Activated T-helper 2 cell treated with anti-CD3 and anti-CD28 coated beads, Interferon-gamma antibody, Interleukin-2, Interleukin-4, amounts not matched to agents 10 μg/mL and 5 μg/mL and 100 μg/mL, durations not matched to agents 14 hours and 24 hours and 36 hours (primary cell): ENCODE data around the gene AKAP13. TPM values are rescaled to one million over a fixed set of nuclear protein-coding genes. Genes with fewer than 3 reads are reported as not detected.

Source experiments
- DNase-seq: peaks from one replicate; pipeline ENCODE4 v3.0.0; 2021; ENCODE audit warnings: low spot score
- H3K27ac Mint-ChIP-seq: one replicate; pipeline ENCODE4 v1.8.0; 2021; ENCODE audit warnings: mixed read lengths
- H3K27me3 Mint-ChIP-seq: one replicate; pipeline ENCODE4 v1.8.0; 2021; ENCODE audit warnings: low read depth, mixed read lengths
- H3K36me3 Mint-ChIP-seq: one replicate; pipeline ENCODE4 v1.8.0; 2021; ENCODE audit warnings: low read depth, mixed read lengths
- H3K4me1 Mint-ChIP-seq: one replicate; pipeline ENCODE4 v1.8.0; 2021; ENCODE audit warnings: low read depth, mixed read lengths
- H3K4me3 Mint-ChIP-seq: one replicate; pipeline ENCODE4 v1.8.0; 2021; ENCODE audit warnings: low read depth, mild to moderate bottlenecking, moderate library complexity, mixed read lengths
- H3K9me3 Mint-ChIP-seq: one replicate; pipeline ENCODE4 v1.8.0; 2021; ENCODE audit warnings: mixed read lengths
- intact Hi-C: fragments of 100-400 bp; cut with micrococcal nuclease; formaldehyde crosslinking; loops from one replicate; pipeline ENCODE4 v1.15.1; 2023
- total RNA-seq: library from RNA; stranded (reverse); gene quantifications from 2 replicates; pipeline ENCODE4 v1.2.3, GENCODE V29; 2022

AKAP13 gene
- total RNA-seq, 1 donor from 2014 or later = 92.1 TPM

DNA sequence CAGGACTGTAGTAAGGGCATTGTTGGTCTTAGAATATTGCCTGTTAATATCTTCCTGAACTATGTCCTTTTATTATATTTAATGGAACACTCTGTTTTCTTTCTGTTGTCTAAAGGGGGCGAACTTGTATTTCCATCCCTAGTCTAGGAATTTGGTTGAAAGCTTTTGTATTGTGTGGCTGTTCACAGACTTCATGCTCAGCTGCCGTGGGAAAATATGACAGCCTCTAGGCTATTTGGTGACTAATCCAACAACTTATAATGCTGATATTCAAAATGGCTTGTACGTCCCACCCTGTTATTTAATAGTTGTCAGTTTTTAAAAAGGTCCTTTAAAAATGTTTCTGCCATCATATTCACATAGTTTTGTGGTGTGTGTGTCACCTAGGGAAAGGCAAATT, 211.7 kb downstream of the AKAP13 start:
- Mint-ChIP-seq H3K4me1 (peaks cover 35% of the 10 kb centered on the region), H3K27me3 (no peaks in the 10 kb centered on the region), H3K4me3 (no peak overlapping the region), H3K9me3 (no peaks in the 10 kb centered on the region), H3K36me3 (peaks cover 43% of the 10 kb centered on the region), H3K27ac (no peak overlapping the region)
- intact Hi-C loops = no loop called here
- no peak for DNase-seq

DNA sequence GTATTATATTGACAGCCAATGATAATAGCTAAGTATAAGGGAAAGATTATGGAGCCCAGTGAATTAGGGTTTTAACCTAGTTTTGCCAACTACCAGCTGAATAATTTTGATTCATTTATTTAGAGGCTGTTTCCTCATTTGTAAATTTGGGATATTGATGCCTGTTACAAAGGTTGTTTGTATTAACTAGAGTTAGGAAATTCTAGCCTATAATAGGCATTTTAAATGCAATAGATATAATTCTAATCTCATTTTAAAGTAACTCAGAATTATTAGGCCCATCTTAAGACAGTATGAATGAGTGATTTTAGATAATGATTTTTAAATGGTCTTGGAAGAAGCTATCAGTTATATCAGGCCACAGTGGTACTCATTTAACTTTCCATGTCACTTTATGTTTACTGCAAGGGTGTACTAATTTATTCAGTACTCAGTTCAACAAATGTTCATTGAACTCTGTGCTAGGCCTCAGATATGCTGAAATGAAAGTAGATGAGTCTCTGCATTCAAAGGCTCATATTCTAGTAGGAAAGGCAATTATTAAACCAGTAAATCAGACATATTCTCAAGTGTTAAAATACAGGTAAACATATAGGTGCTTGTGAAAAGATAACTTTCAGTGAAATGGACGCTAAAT, 213.5 kb downstream of the AKAP13 start:
- no peaks in the 10 kb centered on the region for H3K27me3 Mint-ChIP-seq
- no peak overlapping the region for H3K27ac Mint-ChIP-seq
- intact Hi-C loops = no loop called here
- H3K9me3 Mint-ChIP-seq = no peaks in the 10 kb centered on the region
- peaks cover 34% of the 10 kb centered on the region for H3K4me1 Mint-ChIP-seq
- peaks cover 40% of the 10 kb centered on the region for H3K36me3 Mint-ChIP-seq
- no peak for DNase-seq
- H3K4me3 Mint-ChIP-seq = no peak overlapping the region

DNA sequence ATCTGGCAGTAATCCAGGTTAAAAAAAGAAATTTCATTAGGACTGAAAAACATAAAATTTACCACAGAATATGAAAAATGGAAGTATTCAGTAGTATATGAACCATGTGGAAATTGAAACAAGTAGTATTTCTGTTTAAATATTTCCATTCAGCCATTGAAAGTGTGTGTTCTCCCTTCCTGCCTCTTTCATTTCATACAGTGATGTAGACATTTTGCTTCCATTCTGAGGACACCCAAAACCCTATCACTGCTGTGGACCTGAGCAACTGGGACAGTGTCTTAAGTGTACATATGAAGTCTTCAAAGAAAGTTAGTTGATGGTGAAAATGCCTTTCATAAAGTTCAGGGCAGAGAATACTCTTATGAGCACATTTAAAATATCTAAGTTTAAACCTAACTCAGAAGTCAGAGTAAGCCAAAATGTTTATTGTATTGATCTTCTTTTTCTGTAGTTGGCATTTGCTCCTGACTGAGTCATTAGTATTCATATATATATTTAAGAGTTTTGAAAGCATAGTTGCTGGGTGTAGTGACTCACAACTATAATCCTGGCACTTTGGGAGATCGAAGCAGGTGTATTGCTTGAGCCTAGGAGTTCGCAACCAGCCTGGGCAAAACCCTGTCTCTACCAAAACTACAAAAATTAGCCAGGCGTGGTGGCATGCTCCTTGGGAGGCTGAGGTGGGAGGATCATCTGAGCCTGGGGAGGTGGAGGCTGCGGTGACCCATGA, 215.6 kb downstream of the AKAP13 start:
- peak overlapping the region; percentile 95 for H3K27ac Mint-ChIP-seq
- H3K4me1 Mint-ChIP-seq = peaks cover 39% of the 10 kb centered on the region
- intact Hi-C loops = loop anchor here (1.0 to 5.0 kb wide), 3 partner anchors 12 to 54 kb away; no protein-coding TSS in a partner anchor

GRCh38 chr15:85597155-85597815, 216.9 kb downstream of the AKAP13 start:
- intact Hi-C loops = loop anchor here (2.0 to 5.0 kb wide), 2 partner anchors 24 to 55 kb away; no protein-coding TSS in a partner anchor
- H3K27ac Mint-ChIP-seq = peak overlapping the region; percentile 55
- peaks cover 39% of the 10 kb centered on the region for H3K4me1 Mint-ChIP-seq
- H3K9me3 Mint-ChIP-seq = no peaks in the 10 kb centered on the region
- DNase-seq = no peak
- H3K4me3 Mint-ChIP-seq = peak overlapping the region; percentile 45
- H3K36me3 Mint-ChIP-seq = peaks cover 51% of the 10 kb centered on the region
- H3K27me3 Mint-ChIP-seq = no peaks in the 10 kb centered on the region

More for the DNA sequence above, 215.6 kb downstream of the AKAP13 start:
- Mint-ChIP-seq H3K4me3 (no peak overlapping the region), H3K36me3 (peaks cover 47% of the 10 kb centered on the region), H3K9me3 (no peaks in the 10 kb centered on the region), H3K27me3 (no peaks in the 10 kb centered on the region)
- no peak for DNase-seq

DNA sequence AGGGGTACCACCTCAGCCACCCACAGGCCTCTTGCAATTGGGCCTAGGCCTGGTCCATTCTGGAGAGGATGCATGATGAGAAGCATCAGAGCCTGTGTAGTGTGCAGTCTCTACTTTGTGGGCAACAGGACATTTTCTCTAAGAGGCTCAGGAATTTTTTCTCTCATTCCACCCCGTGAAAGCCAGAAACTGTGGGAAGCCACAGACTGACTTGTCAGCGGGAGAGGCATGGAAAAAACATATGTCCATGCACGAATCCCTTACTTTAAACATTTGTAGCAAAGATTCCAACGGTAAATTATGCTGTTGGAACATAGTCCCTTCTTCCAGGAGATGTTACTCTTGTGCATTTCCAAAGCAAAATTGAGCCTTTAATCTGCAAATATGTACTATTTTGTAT, 217.8 kb downstream of the AKAP13 start:
- intact Hi-C loops = loop anchor here (5.0 kb wide), 1 partner anchor 56 kb away; no protein-coding TSS in a partner anchor
- peaks cover 41% of the 10 kb centered on the region for H3K4me1 Mint-ChIP-seq
- peaks cover 52% of the 10 kb centered on the region for H3K36me3 Mint-ChIP-seq
- no peaks in the 10 kb centered on the region for H3K27me3 Mint-ChIP-seq
- peak overlapping the region; percentile 55 for H3K27ac Mint-ChIP-seq
- no peak for DNase-seq
- H3K9me3 Mint-ChIP-seq = no peaks in the 10 kb centered on the region
- H3K4me3 Mint-ChIP-seq = no peak overlapping the region

- intact Hi-C loops = loop anchor here (5.0 kb wide), 1 partner anchor 57 kb away; no protein-coding TSS in a partner anchor
- DNase-seq = no peak
- peaks cover 51% of the 10 kb centered on the region for H3K36me3 Mint-ChIP-seq
- H3K4me1 Mint-ChIP-seq = peaks cover 40% of the 10 kb centered on the region
- no peaks in the 10 kb centered on the region for H3K9me3 Mint-ChIP-seq
- H3K27ac Mint-ChIP-seq = no peak overlapping the region
- no peak overlapping the region for H3K4me3 Mint-ChIP-seq
- H3K27me3 Mint-ChIP-seq = no peaks in the 10 kb centered on the region
Observed at GRCh38 chr15:85598718-85599398, 218.5 kb downstream of the AKAP13 start.

DNA sequence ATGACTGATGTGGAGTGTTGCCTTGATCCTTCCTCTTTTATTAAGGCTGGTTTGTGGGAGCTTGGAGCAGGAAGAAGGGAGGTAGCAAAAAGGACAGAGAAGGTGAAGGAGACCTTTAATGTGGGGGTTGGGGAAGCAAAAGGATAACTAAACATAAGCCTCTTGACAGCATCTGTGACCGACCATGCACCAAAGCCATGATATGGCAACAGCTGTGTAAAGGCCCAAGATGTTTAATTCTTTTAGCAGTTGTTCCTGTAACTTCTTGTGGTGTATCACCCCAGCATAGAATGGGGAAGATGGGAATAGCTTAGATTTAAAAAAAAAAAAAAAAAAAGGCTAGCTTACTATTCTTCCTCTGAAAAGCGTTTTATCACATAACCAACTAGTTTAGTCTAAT, 219.6 kb downstream of the AKAP13 start:
- peaks cover 50% of the 10 kb centered on the region for H3K36me3 Mint-ChIP-seq
- H3K9me3 Mint-ChIP-seq = no peaks in the 10 kb centered on the region
- intact Hi-C loops = no loop called here
- no peak for DNase-seq
- H3K27ac Mint-ChIP-seq = no peak overlapping the region
- no peak overlapping the region for H3K4me3 Mint-ChIP-seq
- no peaks in the 10 kb centered on the region for H3K27me3 Mint-ChIP-seq
- H3K4me1 Mint-ChIP-seq = peaks cover 38% of the 10 kb centered on the region

GRCh38 chr15:85603160-85603559, 222.8 kb downstream of the AKAP13 start:
- H3K36me3 Mint-ChIP-seq = peaks cover 46% of the 10 kb centered on the region

GRCh38 chr15:85603703-85604102, 223.3 kb downstream of the AKAP13 start:
- DNase-seq = no peak
- Mint-ChIP-seq H3K4me1 (peaks cover 27% of the 10 kb centered on the region), H3K27ac (peak overlapping the region; percentile 53), H3K36me3 (peaks cover 42% of the 10 kb centered on the region), H3K9me3 (no peaks in the 10 kb centered on the region), H3K27me3 (no peaks in the 10 kb centered on the region), H3K4me3 (no peak overlapping the region)
- intact Hi-C loops = no loop called here

More at GRCh38 chr15:85603160-85603559, 222.8 kb downstream of the AKAP13 start:
- H3K27me3 Mint-ChIP-seq = no peaks in the 10 kb centered on the region
- no peak overlapping the region for H3K4me3 Mint-ChIP-seq
- no peak overlapping the region for H3K27ac Mint-ChIP-seq
- no peak for DNase-seq
- H3K9me3 Mint-ChIP-seq = no peaks in the 10 kb centered on the region
- intact Hi-C loops = no loop called here
- peaks cover 28% of the 10 kb centered on the region for H3K4me1 Mint-ChIP-seq

DNA sequence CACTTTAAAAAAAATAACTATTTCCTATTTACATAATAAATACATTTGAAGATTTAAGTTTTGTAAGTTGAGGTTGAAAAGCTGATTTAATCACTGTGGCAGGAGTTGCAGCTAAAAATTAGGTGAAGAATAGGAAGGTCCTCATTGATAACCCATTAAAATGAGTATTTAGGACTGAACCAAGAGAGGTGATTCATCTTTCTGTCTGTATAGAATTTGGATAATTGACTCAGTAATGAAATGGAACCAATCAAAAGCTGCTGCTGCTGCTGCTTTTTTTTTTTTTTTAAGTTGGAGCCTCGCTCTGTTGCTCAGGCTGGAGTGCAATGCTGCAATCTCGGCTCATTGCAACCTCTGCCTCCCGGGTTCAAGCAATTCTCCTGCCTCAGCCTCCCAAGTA, 223.8 kb downstream of the AKAP13 start:
- Mint-ChIP-seq H3K4me1 (peaks cover 24% of the 10 kb centered on the region), H3K4me3 (no peak overlapping the region), H3K27ac (no peak overlapping the region), H3K27me3 (no peaks in the 10 kb centered on the region), H3K36me3 (peaks cover 42% of the 10 kb centered on the region), H3K9me3 (no peaks in the 10 kb centered on the region)
- no peak for DNase-seq
- intact Hi-C loops = no loop called here

DNA sequence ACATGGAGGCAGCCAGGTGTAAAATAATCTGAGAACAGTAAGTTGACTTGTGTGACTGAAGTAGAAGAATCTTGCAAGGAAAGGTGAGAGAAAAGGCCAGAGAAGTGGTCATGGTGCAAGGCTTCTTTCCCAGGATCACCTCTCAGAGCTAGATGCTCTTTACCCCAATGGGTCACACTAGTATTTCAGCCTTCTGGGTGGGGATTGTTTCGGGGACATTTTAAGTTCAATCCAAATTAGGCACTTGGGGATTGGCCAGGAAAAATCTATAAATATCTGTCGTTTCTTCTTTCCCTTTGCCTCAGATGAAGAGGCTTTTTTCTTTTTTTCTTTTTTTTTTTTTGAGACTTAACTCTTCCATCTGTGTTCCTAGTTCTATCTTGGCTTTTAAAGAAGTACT, 226.3 kb downstream of the AKAP13 start:
- no peaks in the 10 kb centered on the region for H3K9me3 Mint-ChIP-seq
- H3K4me1 Mint-ChIP-seq = peaks cover 28% of the 10 kb centered on the region
- H3K4me3 Mint-ChIP-seq = no peak overlapping the region
- H3K27ac Mint-ChIP-seq = peak overlapping the region; percentile 68
- no peak for DNase-seq
- no peaks in the 10 kb centered on the region for H3K27me3 Mint-ChIP-seq
- peaks cover 37% of the 10 kb centered on the region for H3K36me3 Mint-ChIP-seq
- intact Hi-C loops = no loop called here

GRCh38 chr15:85607141-85607806, 226.9 kb downstream of the AKAP13 start:
- Mint-ChIP-seq H3K9me3 (no peaks in the 10 kb centered on the region), H3K4me1 (peaks cover 28% of the 10 kb centered on the region), H3K36me3 (peaks cover 39% of the 10 kb centered on the region), H3K27ac (peak overlapping the region; percentile 68), H3K27me3 (no peaks in the 10 kb centered on the region), H3K4me3 (no peak overlapping the region)
- intact Hi-C loops = no loop called here
- no peak for DNase-seq
